Small intestine (tissue), 7 donors: ENCODE measurements around the gene PTK7. TPM values are rescaled to one million over a fixed set of nuclear protein-coding genes. Genes with fewer than 3 reads are reported as not detected.

ENCODE experiments used
- DNase-seq, 2 donors: peaks; one replicate each; pipeline versions ENCODE4 v3.0.0 to v3.0.0-alpha.2; 2013
- FAIRE-seq: peaks from 2 replicates; lab custom pipeline; 2012; peaks lifted over from hg19 to GRCh38; lab: Jason Lieb, UNC
- H3K27ac ChIP-seq, 3 donors: one replicate each; pipeline ENCODE4 v1.5.1; 2013; ENCODE audit warnings: low read length in 2 of 3, mild to moderate bottlenecking in 2 of 3, control low read depth in 1 of 3, inconsistent platforms in 1 of 3, low read depth in 1 of 3, moderate library complexity in 1 of 3
- H3K27me3 ChIP-seq, 3 donors: one replicate each; pipeline ENCODE4 v1.6.1; 2013; ENCODE audit warnings: low read length in 3 of 3, inconsistent platforms in 1 of 3; ENCODE audit not compliant: control insufficient read depth in 3 of 3, insufficient read depth in 3 of 3
- H3K36me3 ChIP-seq, 3 donors: one replicate each; pipeline ENCODE4 v1.6.1; 2013; ENCODE audit warnings: low read length in 3 of 3, inconsistent platforms in 1 of 3, low read depth in 1 of 3, mild to moderate bottlenecking in 1 of 3, moderate library complexity in 1 of 3; ENCODE audit not compliant: control insufficient read depth in 3 of 3, insufficient read depth in 2 of 3
- H3K4me1 ChIP-seq, 3 donors: one replicate each; pipeline ENCODE4 v1.6.1; 2013; ENCODE audit warnings: low read length in 2 of 3, inconsistent platforms in 1 of 3, low read depth in 1 of 3, mild to moderate bottlenecking in 1 of 3, moderate library complexity in 1 of 3; ENCODE audit not compliant: control insufficient read depth in 3 of 3, insufficient read depth in 2 of 3
- H3K4me3 ChIP-seq, 3 donors: one replicate each; pipeline ENCODE4 v1.5.1; 2013; ENCODE audit warnings: low read length in 3 of 3, control low read depth in 1 of 3, inconsistent platforms in 1 of 3, low read depth in 1 of 3, mild to moderate bottlenecking in 1 of 3, moderate library complexity in 1 of 3
- H3K9me3 ChIP-seq, 2 donors: one replicate each; pipeline ENCODE4 v1.6.1; 2013; ENCODE audit warnings: low read depth in 1 of 2, low read length in 1 of 2; ENCODE audit not compliant: control insufficient read depth in 2 of 2, insufficient read depth in 1 of 2
- WGBS, 3 donors: extraction: QIAGEN DNeasy Blood & Tissue Kit; methylation state at CpG; one replicate each; pipeline ENCODE4 v1.1.7; 2013; 5-methylcytosine and 5-hydroxymethylcytosine counted together
- polyA plus RNA-seq, 4 donors: library from polyadenylated mRNA; stranded (reverse) in 3 of 4; unstranded in 1 of 4; fragments of 200-250 nt in 3 of 4; fragments of 120-200 nt in 1 of 4; gene quantifications; one replicate each; pipeline versions ENCODE4 v1.2.1 to v1.2.3, GENCODE V29; 2013
- donor health status: healthy with polysubstance abuse.
- donor health status: control.
- donor health status: control.
- donor health status: Bipolar disorder and iron deficiency.
- donor health status: healthy.

Gene PTK7
- polyA plus RNA-seq, 4 donors = 1.1 to 36.5 (median 6.9) TPM

- H3K36me3 ChIP-seq = peaks cover 0 to 86% (median 18%) of the 10 kb centered on the region in 3 donors
- no peak for DNase-seq
- peaks cover 0 to 23% (median 3%) of the 10 kb centered on the region in 3 donors for H3K4me1 ChIP-seq
- no peak for FAIRE-seq
- no peaks in the 10 kb centered on the region for H3K9me3 ChIP-seq
- WGBS, 3 donors = 91 to 93% (median 92%) methylated on average over 7 of the region's 7 CpGs
- H3K27me3 ChIP-seq = no peaks in the 10 kb centered on the region
- no peak overlapping the region for H3K27ac ChIP-seq
- no peak overlapping the region for H3K4me3 ChIP-seq
These were observed 28.1 kb upstream of the PTK7 start for GRCh38 chr6:43047998-43048397.

GRCh38 chr6:43050981-43051380 lies 25.1 kb upstream of the PTK7 start:
- H3K9me3 ChIP-seq = no peaks in the 10 kb centered on the region
- DNase-seq = no peak
- H3K27ac ChIP-seq = no peak overlapping the region
- peaks cover 0 to 74% (median 11%) of the 10 kb centered on the region in 3 donors for H3K36me3 ChIP-seq
- no peaks in the 10 kb centered on the region for H3K27me3 ChIP-seq
- H3K4me1 ChIP-seq = peaks cover 0 to 24% (median 3%) of the 10 kb centered on the region in 3 donors
- WGBS, 3 donors = 96 to 98% (median 97%) methylated on average over 17 of the region's 17 CpGs
- no peak overlapping the region for H3K4me3 ChIP-seq
- FAIRE-seq = no peak

- DNase-seq (no peak), FAIRE-seq (no peak)
- H3K27ac ChIP-seq = peak overlapping the region in 2 of 3 donors; percentile 79 to 93
- H3K4me3 ChIP-seq = peak overlapping the region in 1 of 3 donors; percentile 80
- H3K9me3 ChIP-seq = no peaks in the 10 kb centered on the region
- H3K36me3 ChIP-seq = peaks cover 0 to 70% (median 9%) of the 10 kb centered on the region in 3 donors
- H3K4me1 ChIP-seq = peaks cover 0 to 24% (median 3%) of the 10 kb centered on the region in 3 donors
- WGBS, 3 donors = 87 to 94% (median 91%) methylated on average over 19 of the region's 19 CpGs
- H3K27me3 ChIP-seq = no peaks in the 10 kb centered on the region
These were observed 23.8 kb upstream of the PTK7 start for GRCh38 chr6:43052225-43052841.

GRCh38 chr6:43052842-43053544 lies 23.1 kb upstream of the PTK7 start:
- peaks cover 0 to 27% (median 3%) of the 10 kb centered on the region in 3 donors for H3K4me1 ChIP-seq
- H3K36me3 ChIP-seq = peaks cover 0 to 70% (median 8%) of the 10 kb centered on the region in 3 donors
- WGBS, 3 donors = 10 to 15% (median 11%) methylated on average over 22 of the region's 22 CpGs
- H3K4me3 ChIP-seq = peak overlapping the region; percentile 60 to 80 (median 70)
- FAIRE-seq (no peak), DNase-seq (peak; percentile 30 to 74)
- H3K9me3 ChIP-seq = no peaks in the 10 kb centered on the region
- H3K27ac ChIP-seq = peak overlapping the region; percentile 78 to 93 (median 79)
- no peaks in the 10 kb centered on the region for H3K27me3 ChIP-seq

- 1 to 2% (median 1%) methylated on average over 27 to 45 of the region's 45 CpGs for WGBS, 3 donors
- peaks cover 0 to 65% (median 6%) of the 10 kb centered on the region in 3 donors for H3K36me3 ChIP-seq
- no peaks in the 10 kb centered on the region for H3K9me3 ChIP-seq
- H3K27ac ChIP-seq = peak within 1 kb of the TSS; percentile 78 to 93 (median 79)
- FAIRE-seq (no peak), DNase-seq (peak; percentile 97 to 98)
- H3K4me1 ChIP-seq = peaks cover 0 to 34% (median 3%) of the 10 kb centered on the region in 3 donors
- H3K27me3 ChIP-seq = no peaks in the 10 kb centered on the region
- H3K4me3 ChIP-seq = peak within 1 kb of the TSS; percentile 60 to 80 (median 70)
These were observed 22.4 kb upstream of the PTK7 start, which contains the start of gene CUL7 for GRCh38 chr6:43053545-43054205. Gene CUL7 (minus strand): TSS chr6:43053851. CDS start chr6:43052788, 1,063 bp downstream.

- Histone ChIP-seq H3K27ac (peak overlapping the region; percentile 42 to 93 (median 79)), H3K4me1 (peaks cover 0 to 34% (median 3%) of the 10 kb centered on the region in 3 donors), H3K9me3 (no peaks in the 10 kb centered on the region), H3K27me3 (no peaks in the 10 kb centered on the region), H3K4me3 (peak overlapping the region in 2 of 3 donors; percentile 70 to 80), H3K36me3 (peaks cover 0 to 61% (median 3%) of the 10 kb centered on the region in 3 donors)
- no peak for FAIRE-seq
- peak in 1 of 2 donors; percentile 16 for DNase-seq
- 76 to 78% (median 77%) methylated on average over 17 of the region's 17 CpGs for WGBS, 3 donors
These were observed 21.7 kb upstream of the PTK7 start for GRCh38 chr6:43054206-43054943.

GRCh38 chr6:43055966-43056365 lies 20.1 kb upstream of the PTK7 start:
- FAIRE-seq = no peak
- H3K27ac ChIP-seq = no peak overlapping the region
- WGBS, 3 donors = 84 to 87% (median 86%) methylated on average over 8 of the region's 8 CpGs
- no peak for DNase-seq
- H3K4me3 ChIP-seq = no peak overlapping the region
- H3K36me3 ChIP-seq = peaks cover 0 to 49% (median 0%) of the 10 kb centered on the region in 3 donors
- no peaks in the 10 kb centered on the region for H3K9me3 ChIP-seq
- H3K27me3 ChIP-seq = no peaks in the 10 kb centered on the region
- peaks cover 0 to 32% (median 3%) of the 10 kb centered on the region in 3 donors for H3K4me1 ChIP-seq
